ENCODE results near the gene DCUN1D5. TPM values are rescaled to one million over a fixed set of nuclear protein-coding genes. Genes with fewer than 3 reads are reported as not detected.

Gene DCUN1D5
- total RNA-seq, 1 experiment from 2014 or later: 68.3 TPM

- Histone ChIP-seq H3K4me1 (ENCODE audit: control insufficient read depth, insufficient read depth, low read length) (no peaks in the 10 kb centered on the region), H3K27me3 (ENCODE audit: control insufficient read depth, insufficient read depth, low read length) (no peaks in the 10 kb centered on the region), H3K4me3 (ENCODE audit: low read depth in 2 of 2, low read length in 2 of 2) (no peak overlapping the region), H3K9me3 (ENCODE audit: control insufficient read depth, insufficient read depth, low read depth, low read length) (0 out of 2 replicates have a peak, but pooled peaks cover 3% of the 10 kb centered on the region), H3K36me3 (ENCODE audit: control insufficient read depth, insufficient read depth, low read length) (no peaks in the 10 kb centered on the region), H3K27ac (ENCODE audit: low read length) (no peak overlapping the region)
- ChIA-PET CTCF (no interaction called here), POLR2A (no interaction called here)
- TF ChIP-seq, protein P1, sequence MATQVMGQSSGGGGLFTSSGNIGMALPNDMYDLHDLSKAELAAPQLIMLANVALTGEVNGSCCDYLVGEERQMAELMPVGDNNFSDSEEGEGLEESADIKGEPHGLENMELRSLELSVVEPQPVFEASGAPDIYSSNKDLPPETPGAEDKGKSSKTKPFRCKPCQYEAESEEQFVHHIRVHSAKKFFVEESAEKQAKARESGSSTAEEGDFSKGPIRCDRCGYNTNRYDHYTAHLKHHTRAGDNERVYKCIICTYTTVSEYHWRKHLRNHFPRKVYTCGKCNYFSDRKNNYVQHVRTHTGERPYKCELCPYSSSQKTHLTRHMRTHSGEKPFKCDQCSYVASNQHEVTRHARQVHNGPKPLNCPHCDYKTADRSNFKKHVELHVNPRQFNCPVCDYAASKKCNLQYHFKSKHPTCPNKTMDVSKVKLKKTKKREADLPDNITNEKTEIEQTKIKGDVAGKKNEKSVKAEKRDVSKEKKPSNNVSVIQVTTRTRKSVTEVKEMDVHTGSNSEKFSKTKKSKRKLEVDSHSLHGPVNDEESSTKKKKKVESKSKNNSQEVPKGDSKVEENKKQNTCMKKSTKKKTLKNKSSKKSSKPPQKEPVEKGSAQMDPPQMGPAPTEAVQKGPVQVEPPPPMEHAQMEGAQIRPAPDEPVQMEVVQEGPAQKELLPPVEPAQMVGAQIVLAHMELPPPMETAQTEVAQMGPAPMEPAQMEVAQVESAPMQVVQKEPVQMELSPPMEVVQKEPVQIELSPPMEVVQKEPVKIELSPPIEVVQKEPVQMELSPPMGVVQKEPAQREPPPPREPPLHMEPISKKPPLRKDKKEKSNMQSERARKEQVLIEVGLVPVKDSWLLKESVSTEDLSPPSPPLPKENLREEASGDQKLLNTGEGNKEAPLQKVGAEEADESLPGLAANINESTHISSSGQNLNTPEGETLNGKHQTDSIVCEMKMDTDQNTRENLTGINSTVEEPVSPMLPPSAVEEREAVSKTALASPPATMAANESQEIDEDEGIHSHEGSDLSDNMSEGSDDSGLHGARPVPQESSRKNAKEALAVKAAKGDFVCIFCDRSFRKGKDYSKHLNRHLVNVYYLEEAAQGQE (IDR thresholded peaks at IDR 0.05; ENCODE audit: insufficient read depth in 1 of 2, low read depth in 2 of 2, low read length in 1 of 2): no peak
- no peak for TF ChIP-seq CTCF (IDR thresholded peaks at IDR 0.05)
- no peak for TF ChIP-seq POLR2AphosphoS5 (IDR thresholded peaks at IDR 0.05; ENCODE audit: low read depth, low read length)
- no peak for TF ChIP-seq SIN3A (IDR thresholded peaks at IDR 0.05; ENCODE audit: borderline replicate concordance, insufficient read depth, low read depth, low read length)
- TF ChIP-seq TCF7L2 (IDR thresholded peaks at IDR 0.05; ENCODE audit: low read depth, low read length): no peak
- DNase-seq (ENCODE audit: low read depth, low spot score): no peak
- no TSS peak for BruUV-seq (replicated peaks)
- in situ Hi-C loops (cut with HindIII; ENCODE audit: low pct_unique_long_range_greater_than_20kb, low sequenced_read_pairs) (no loop called here), intact Hi-C loops (cut with micrococcal nuclease; ENCODE audit: unreplicated experiment) (no loop called here)
- no peak for ATAC-seq
These were observed 67.9 kb downstream of the DCUN1D5 start for GRCh38 chr11:103024086-103024485.

GRCh38 chr11:103016031-103016430 is 75.9 kb downstream of the DCUN1D5 start:
- TF ChIP-seq, protein P1 (IDR thresholded peaks at IDR 0.05; ENCODE audit: insufficient read depth in 1 of 2, low read depth in 2 of 2, low read length in 1 of 2): no peak
- no peak for TF ChIP-seq TCF7L2 (IDR thresholded peaks at IDR 0.05; ENCODE audit: low read depth, low read length)
- no peak for TF ChIP-seq POLR2AphosphoS5 (IDR thresholded peaks at IDR 0.05; ENCODE audit: low read depth, low read length)
- Histone ChIP-seq H3K4me1 (ENCODE audit: control insufficient read depth, insufficient read depth, low read length) (no peaks in the 10 kb centered on the region), H3K4me3 (ENCODE audit: low read depth in 2 of 2, low read length in 2 of 2) (no peak overlapping the region), H3K9me3 (ENCODE audit: control insufficient read depth, insufficient read depth, low read depth, low read length) (0 out of 2 replicates have a peak, but pooled peaks cover 3% of the 10 kb centered on the region), H3K27me3 (ENCODE audit: control insufficient read depth, insufficient read depth, low read length) (peaks cover 13% of the 10 kb centered on the region), H3K36me3 (ENCODE audit: control insufficient read depth, insufficient read depth, low read length) (no peaks in the 10 kb centered on the region), H3K27ac (ENCODE audit: low read length) (no peak overlapping the region)
- no peak for DNase-seq (ENCODE audit: low read depth, low spot score)
- CTCF ChIA-PET: no interaction called here
- POLR2A ChIA-PET: no interaction called here
- ATAC-seq: no peak
- in situ Hi-C loops (cut with HindIII; ENCODE audit: low pct_unique_long_range_greater_than_20kb, low sequenced_read_pairs) (no loop called here), intact Hi-C loops (cut with micrococcal nuclease; ENCODE audit: unreplicated experiment) (no loop called here)
- no TSS peak for BruUV-seq (replicated peaks)

All from Panc1 (cell line).